Suppressor macrophage treated with lipopolysaccharide for 1 hour (primary cell): ENCODE measurements around the gene MISFA.
"Not testable (repeated sequence)": the region's sequence is repeated elsewhere in the genome, so short reads cannot be mapped to it uniquely, and the experiment has no call there.

ENCODE experiments used
- DNase-seq, 3 donors: peaks; one replicate each; pipeline ENCODE4 v3.0.0-alpha.2; 2020 to 2022

MISFA gene

DNA sequence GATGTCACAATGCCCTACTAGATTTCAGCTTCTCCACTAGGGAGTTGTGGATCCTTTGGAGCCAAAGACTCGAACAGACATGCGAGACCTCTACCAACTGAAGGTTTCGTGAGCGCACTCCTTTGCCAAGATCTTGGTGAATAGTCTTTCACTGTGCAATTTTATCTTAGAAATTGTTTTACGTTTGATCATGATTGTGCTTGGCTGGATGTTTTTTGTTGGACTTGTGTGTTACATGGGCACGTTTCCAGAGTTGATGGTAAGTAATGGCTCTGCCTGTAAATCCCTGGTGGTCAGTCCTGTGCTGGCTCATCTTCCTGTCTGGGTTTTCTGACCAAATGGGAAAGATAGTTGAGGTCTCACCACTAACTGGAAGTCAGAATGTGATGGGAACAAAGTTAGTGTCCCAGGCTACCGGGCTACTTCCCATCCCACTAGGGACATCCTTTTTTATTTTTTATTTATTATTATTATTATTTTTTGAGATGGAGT, at the start of gene MISFA:
Gene MISFA, plus strand, starts transcription at position 51 of the 492 bp plus-strand sequence. Its CDS starts 140 bp downstream, at position 191.
- DNase-seq, result peak in 1 of 3 donors; percentile 4

DNA sequence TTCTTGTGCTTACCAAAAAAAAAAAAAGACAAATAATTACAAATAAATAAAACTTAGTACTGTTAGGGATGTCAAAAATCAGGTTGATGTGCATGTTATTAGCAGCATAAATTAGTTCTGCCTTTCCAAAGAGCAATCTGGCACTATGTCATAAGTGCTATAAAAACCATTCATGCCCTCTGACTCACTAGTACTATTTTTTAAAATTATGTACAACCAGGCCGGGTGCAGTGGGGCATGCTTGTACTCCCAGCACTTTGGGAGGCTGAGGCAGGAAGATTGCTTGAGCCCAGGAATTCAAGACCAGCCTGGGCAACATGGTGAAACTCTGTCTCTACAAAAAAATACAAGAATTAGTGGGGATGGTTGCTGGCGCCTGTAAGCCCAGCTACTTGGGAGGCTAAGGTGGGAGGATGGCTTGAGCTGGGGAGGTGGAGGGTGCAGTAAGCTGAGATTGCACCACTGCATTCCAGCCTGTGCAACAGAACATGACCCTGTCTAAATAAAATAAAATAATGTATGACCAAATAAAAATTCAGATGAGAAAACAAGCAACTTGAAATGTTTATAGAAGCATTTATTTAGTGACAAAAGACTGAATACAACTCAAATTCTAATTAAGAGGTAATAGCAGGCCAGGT, 36.4 kb upstream of the MISFA start:
- no peak for DNase-seq

- no peak for DNase-seq
These were observed 35.4 kb upstream of the MISFA start for GRCh38 chr11:18564149-18564548.

DNA sequence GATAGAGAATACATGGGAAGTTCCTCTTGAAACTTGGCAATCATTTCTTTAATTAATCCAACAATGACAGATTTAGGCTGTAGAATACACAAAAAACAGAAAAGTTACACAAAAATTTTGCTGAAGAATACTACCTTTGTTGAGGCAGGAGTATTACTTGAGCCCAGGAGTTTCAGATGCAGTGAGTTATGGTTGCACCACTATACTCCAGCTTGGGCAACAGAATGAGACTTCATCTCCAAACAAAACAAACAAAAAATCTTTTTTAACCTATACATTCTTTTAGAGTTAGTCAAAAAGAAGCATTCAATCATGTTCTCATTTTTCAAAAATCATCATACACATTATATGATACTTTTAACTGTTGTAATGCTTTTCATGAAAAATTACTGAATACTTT, 33.2 kb upstream of the MISFA start:
- no peak for DNase-seq

- DNase-seq, result no peak
These were observed 32.5 kb upstream of the MISFA start for GRCh38 chr11:18567081-18567480.

- no peak for DNase-seq
These were observed 24.2 kb upstream of the MISFA start for GRCh38 chr11:18575361-18575760.

DNA sequence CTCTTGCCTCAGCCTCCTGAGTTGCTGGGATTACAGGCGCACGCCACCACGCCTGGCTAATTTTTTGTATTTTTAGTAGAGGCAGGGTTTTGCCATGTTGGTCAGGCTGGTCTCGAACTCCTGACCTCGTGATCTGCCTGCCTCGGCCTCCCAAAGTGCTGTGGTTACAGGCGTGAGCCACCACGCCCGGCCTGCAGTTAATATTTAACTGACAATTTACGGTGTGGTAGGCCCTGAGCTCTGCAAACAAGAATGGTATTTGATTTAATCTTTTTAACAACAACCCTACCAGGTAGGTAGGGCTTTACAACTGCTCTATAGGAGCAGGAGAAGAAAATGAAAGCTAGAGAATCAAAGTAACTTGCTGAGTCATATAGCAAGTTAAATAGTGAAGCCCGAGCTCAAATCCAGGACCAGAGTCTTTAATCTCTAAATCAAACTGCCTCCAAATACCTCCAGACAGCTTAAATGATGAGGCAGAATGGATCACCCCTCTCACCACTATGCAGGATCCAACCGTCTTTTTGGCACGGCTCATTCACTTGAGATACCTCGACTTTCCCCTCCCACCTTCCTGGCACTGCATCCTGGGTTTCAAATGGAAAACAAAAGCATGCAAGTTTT, 20.5 kb upstream of the MISFA start:
- no peak for DNase-seq

- no peak for DNase-seq
These were observed 19.3 kb upstream of the MISFA start for GRCh38 chr11:18580113-18580766.

GRCh38 chr11:18581825-18582224, 17.8 kb upstream of the MISFA start:
- no peak for DNase-seq

- DNase-seq, result peak; percentile 96
These were observed 11.0 kb upstream of the MISFA start, which contains the start of gene UEVLD for GRCh38 chr11:18588297-18589252. TSS of gene UEVLD (minus strand) at chr11:18588734. CDS start at chr11:18588654, 80 bp downstream.

- peak in 1 of 3 donors; percentile 12 for DNase-seq
These were observed 9.0 kb upstream of the MISFA start for GRCh38 chr11:18590571-18590970.

GRCh38 chr11:18594088-18594487, 5.5 kb upstream of the MISFA start:
- not testable (repeated sequence) for DNase-seq

GRCh38 chr11:18594999-18595749, 4.4 kb upstream of the MISFA start:
- peak in 1 of 3 donors; percentile 15 for DNase-seq

GRCh38 chr11:18600915-18601569, 1.5 kb downstream of the MISFA start:
- peak in 1 of 3 donors; percentile 17 for DNase-seq

- DNase-seq, result no peak
These were observed 8.8 kb downstream of the MISFA start for GRCh38 chr11:18608376-18608775.

DNA sequence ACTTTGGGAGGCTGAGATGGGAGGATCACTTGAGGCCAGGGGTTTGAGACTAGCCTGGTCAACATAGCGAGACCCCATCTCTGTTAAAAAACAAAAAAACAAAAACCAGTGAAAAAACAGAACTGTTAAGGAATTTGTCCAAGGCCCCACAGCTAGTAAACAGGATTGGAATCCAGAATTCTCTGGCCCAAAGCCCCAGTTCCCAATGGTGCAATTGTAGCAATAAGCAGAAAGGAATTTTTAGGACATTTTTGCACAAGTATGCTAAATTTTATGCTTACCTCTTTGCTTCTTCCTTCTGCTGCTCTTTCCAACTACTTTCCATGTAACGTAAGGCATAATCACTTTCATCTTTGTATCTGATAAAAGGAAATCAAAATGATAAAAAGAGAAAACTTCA, 11.6 kb downstream of the MISFA start:
- DNase-seq, result no peak

DNA sequence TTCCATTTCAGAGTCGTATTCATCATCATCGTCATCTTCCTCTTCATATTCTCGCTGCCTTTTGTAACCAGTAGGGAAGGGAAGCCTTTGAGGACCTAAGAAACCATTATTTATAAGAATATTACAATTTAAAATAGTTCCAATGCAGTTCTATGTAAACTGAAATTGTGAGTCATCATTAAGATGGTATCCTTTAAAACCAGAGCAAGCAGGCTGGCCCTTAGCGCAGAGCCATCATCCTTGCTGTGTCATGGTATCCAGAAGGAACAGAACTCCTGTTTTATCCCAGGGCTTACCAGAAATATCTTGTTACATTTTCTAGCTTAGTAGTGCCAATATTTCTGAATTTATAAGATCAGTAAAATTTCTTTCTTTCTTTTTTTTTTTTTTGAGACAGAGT, 12.8 kb downstream of the MISFA start:
- no peak for DNase-seq

GRCh38 chr11:18614667-18615066, 15.1 kb downstream of the MISFA start:
- DNase-seq, result no peak

DNA sequence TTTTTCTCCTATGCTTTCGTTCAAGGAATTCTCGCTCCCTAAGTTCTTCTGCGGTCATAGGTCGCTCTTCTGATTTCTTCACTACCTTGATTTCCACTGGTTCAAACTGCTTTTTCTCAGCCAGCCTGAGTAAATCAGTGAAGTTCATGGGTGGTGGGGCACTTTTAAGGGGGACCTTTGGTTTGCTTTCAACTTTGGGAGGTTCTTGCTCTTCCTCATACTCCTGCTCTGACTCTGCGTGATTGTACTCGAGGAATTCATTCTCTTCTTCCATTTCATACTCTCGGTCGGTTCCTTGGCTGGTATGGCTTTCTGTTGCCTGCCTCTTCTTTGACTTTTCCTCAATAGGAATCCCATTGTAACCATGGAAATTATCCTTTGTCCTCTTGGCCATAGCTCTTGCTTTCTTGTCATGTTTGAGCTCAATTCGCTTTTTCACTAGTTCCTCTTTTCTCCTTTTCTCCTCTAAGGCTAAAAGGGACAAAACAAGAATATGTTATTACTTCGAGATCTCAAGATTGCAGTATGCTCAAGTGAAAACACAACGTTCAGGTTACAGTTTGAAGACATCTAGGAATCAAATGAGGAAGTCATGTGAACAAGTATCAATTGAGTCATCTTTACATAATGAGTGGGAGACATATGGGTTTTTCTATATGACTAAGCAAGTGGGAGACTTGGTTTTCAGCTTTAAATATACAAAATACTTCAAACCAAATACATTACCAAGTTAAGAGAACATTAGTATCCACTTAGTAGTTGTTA, 16.2 kb downstream of the MISFA start:
- peak; percentile 64 to 93 (median 91) for DNase-seq

DNA sequence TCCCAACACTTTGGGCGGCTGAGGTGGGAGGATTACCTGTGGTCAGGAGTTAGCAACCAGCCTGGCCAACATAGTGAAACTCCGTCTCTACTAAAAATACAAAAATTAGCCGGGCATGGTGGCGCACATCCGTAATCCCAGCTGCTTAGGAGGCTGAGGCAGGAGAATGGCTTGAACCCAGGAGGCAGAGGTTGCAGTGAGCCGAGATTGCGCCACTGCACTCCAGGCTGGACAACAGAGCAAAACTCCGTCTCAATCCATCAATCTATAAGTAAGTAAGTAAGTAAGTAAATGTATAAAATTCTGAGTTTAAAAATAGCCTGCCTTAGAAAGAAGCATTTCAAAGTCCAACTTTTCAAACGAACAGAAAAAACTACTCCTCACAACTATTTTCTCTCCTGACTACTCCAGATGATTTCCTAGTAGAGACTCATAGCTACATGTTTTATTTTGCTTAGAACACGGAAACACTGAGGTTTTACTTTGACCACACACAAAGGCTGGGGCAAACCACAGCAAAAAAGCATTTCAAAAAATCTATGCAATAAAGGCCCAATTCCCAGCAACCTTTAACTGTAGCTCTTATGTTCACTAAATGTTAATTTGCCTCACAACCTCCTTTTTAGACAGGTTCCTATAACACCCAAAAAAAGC, 18.2 kb downstream of the MISFA start:
- no peak for DNase-seq
